ENCODE data around the gene BRD2.

The BRD2 gene

DNA sequence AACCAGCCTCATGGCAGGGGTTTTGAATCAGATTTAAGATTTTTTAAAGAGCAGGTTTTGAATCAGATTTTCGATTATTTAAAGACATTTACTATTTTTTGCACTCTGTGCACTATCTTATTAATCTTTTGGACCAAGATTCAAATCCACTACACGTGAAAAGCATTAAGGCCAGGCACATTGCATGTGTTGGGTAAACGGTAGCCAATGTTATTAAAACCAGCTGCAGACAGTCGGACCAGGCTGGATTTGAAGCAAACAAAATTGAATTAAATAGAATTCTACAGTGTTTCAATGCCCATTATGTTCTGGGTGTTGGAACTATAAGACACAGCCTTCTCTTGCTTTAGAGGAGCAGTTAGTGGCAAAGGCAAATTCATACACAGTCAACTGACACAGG is 33.3 kb downstream of the BRD2 start:
- no peak for DNase-seq

DNA sequence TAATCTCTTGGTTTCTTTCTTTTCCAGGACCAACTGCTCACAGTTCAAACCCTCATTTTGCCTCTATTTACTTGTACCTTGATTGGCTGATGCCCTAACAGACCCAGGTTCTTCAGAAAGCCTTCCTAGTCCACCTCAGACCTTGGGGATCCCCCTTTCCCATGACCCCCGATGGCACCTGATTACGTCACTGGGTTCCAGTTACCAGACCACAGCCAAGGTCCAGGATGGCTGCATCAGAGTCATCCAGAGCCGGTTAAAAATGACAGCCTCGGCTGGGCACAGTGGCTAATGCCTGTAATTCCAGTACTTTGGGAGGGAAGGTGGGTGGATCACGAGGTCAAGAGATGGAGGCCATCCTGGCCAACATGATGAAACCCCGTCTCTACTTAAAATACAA is 36.5 kb downstream of the BRD2 start:
- no peak for DNase-seq

- no peak for DNase-seq
Observed at GRCh38 chr6:33007831-33008400, 39.5 kb downstream of the BRD2 start.

- DNase-seq, result no peak
Observed at GRCh38 chr6:33008944-33009861, 40.8 kb downstream of the BRD2 start, which contains the start of gene HLA-DOA. Gene HLA-DOA, minus strand, starts transcription at chr6:33009591.

DNA sequence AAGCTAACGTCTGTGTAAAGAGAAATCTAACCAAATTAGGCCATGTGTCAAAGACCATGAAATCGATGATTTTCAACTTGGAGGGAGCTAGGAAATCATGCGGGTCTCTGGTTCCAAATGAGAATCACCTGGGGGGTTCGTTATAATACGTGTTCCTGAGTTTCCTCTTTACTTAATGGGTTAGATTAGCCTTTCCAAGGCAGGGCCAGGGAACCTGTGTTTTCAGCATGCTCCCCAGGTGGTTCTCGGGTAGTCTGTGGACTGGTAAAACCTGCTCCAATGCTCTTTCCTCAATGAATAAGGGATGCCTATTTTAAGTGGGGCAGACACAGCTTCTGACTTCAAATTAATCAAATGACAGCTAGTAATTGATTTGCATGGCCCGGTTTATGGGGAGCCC is 42.0 kb downstream of the BRD2 start:
- DNase-seq, result no peak

- no peak for DNase-seq
Observed at GRCh38 chr6:33013608-33014007, 45.2 kb downstream of the BRD2 start.

- DNase-seq, result no peak
Observed at GRCh38 chr6:33014841-33015634, 46.6 kb downstream of the BRD2 start.

DNA sequence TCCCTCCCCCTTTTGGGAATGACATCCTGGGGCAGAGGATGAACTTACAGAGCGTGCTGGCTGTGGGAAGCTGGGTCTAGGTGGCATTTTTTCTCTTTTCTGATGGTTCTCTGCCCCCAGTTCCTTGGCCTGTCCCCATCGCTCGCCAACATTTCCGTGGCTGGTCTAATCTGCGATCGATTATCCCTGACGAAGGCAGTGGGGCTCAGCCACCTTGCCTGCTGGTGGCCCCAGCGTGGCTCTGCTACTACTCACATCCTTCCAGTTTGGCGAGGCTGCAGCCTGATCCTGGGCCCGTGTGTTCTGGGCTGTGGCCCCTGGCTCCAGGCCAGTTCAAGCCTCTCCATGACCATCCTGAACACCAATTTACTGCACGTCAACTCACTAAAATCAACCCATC is 47.4 kb downstream of the BRD2 start:
- no peak for DNase-seq

DNA sequence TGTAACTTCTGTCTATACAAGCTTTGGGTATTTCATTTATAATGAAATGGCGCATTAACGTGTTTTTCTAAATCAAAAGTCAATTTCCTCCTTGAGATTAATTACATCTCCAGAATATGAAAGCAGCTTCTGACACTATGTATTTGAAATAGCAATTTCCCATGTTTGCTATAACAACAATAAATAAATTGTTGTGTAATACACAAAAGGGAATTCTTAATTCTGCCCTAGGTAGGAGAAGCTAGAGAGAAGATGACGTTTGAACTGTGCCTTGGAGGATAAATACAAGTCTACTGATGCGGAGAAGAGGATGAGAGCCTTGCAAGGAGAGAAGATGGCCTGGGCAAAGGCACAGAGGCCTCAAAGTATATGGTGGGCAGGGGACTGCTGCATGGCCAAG is 48.6 kb downstream of the BRD2 start:
- no peak for DNase-seq

- DNase-seq, result no peak
Observed at GRCh38 chr6:33017694-33018353, 49.4 kb downstream of the BRD2 start.

GRCh38 chr6:33018418-33018817 is 50.0 kb downstream of the BRD2 start:
- DNase-seq, result no peak

DNA sequence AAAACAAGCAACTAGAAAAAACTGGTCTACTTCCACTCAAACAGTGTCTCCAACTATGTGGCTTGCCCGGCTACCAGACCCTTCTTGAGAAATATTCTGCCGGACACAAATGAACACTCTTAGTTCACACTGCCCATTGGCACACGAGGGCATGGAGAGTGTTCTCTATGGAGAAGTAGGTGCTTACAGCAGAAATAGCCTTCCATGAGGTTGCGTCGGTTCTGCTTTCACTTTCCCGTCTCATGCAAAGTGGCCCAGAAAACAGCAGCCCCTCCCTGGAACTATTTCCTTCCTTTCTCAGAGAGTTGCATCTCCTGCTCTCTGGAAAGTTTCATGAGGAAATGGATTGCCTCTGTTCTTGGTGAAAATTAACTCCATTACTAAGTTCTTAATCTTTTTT is 50.5 kb downstream of the BRD2 start:
- DNase-seq, result no peak

DNA sequence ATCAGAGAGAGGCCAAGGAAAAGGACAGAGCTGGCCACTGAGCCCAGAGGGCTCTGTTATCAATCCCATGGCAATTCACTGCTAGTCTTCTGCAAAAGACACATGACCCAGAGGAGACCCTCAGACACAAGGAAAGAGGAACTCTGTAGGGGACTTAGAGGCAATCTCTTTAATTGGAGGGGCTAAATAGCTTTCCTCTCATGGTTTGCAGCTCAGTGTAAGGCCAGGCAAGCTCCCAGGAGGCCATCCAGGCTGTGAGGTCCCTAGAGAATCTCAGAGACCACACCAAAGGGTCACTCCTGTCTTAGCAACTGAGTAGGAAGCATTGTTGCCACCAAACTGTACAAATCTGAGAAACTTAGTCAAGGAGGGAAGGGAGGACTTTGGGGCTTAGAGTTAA is 51.0 kb downstream of the BRD2 start:
- no peak for DNase-seq

DNA sequence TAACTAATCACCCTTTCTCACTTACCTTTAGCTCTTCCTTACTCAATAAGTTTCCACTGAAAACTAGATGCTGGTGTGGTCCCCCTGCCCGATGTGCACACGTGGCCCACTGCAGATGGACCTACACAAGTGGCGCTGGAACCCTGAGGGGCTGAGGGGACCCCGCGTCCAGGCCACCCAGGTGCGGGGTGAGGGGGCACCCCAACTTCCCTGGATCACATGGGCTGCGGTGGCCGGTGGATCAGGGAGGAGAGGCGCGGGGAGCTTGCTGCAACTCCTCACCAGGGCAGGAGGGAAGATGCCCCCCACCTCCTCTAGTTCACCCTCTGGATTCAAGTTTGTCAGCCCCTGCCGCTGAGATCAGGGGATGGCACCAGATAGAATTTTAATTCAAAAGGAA is 53.5 kb downstream of the BRD2 start:
- DNase-seq, result no peak

DNA sequence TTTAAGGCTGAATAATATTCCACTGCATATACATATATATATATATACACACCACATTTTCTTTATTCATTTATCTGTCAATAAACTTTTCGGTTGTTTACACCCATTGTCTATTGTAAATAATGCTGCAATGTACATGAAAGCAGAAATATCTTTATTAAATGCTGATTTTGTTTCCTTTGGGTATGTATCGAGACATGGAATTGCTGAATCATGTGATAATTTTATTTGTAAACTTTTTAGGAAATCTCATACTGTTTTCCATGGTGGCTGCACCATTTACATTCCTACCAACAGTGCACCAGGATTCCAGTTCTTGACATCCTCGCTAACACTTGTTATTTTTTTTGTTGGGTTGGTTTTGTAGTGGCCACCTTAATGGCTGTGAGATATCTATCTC is 55.1 kb downstream of the BRD2 start:
- no peak for DNase-seq

- no peak for DNase-seq
Observed at GRCh38 chr6:33024521-33024920, 56.1 kb downstream of the BRD2 start.

GRCh38 chr6:33028220-33028849 is 59.9 kb downstream of the BRD2 start:
- no peak for DNase-seq

DNA sequence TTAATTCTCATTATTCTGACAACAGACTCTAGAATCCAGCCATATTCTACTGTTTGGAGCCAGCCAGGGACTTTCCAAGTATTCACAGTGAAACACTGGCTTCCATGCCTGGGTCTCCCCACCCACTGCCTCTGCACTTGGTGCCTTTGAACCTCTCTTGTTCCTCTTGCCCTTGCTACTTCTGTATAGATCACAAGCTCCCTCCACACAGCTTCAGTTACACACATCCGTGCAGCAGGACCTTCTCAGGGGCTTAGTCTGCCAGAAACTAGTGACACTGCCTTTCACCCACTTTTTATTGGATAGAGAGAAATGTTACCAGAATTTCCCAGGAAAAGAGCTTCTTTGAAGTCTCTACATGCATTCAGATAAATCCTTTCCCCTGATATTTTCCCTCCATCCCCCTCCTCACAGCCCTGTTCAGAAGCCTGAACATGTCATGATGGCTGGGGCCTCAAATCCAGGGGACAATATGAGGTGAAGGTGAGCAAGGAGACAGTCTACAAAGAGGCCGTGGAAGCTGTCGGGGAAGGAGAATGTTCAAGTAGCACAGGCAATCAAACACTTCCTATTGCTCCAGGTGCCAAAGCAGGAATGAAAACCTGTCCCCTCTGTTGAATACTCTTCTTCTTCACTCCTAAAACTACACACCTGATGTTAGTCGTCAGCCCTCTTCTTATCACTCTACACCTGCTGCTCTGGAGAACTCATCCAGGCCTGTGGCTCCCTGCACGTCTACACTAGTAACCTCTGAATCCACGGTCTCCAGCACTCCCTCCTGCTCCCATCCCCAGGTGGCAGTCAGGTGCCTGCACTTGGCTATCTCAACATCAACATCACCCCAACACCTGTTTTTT is 61.2 kb downstream of the BRD2 start:
- no peak for DNase-seq

- no peak for DNase-seq
Observed at GRCh38 chr6:33030245-33030644, 61.9 kb downstream of the BRD2 start.
